GF-D8 (cell line): ENCODE results near the gene CHIA.

Source experiments
- DNase-seq: peaks from one replicate; lab custom pipeline; 2025; lab: John Stamatoyannopoulos, UW

CHIA gene

DNA sequence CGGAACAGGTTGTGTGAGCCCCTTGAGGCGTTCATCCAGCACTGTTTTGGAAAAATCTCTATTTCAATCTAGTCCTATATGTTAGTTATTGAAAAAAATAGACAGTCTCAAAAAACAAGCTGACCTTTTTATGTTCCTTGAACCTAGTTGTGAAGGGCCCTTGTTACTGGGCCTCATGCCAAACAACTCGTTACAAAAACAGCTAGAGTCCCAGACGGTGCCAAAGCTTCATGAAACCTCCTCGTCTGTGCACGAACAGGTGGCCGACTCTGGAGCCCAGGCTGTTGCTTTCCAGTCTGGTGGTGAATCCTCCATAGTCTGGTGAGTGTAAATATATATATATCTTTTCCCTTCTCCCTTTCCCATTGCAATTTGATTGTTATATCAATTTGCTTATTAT is at the start of gene CHIA:
TSS of gene CHIA (plus strand) at position 222 of the 400 bp plus-strand sequence. CDS start 19,617 bp downstream, outside the sequence.
- no peak for DNase-seq

GRCh38 chr1:111241797-111242196 is 48.9 kb upstream of the CHIA start:
- no peak for DNase-seq

DNA sequence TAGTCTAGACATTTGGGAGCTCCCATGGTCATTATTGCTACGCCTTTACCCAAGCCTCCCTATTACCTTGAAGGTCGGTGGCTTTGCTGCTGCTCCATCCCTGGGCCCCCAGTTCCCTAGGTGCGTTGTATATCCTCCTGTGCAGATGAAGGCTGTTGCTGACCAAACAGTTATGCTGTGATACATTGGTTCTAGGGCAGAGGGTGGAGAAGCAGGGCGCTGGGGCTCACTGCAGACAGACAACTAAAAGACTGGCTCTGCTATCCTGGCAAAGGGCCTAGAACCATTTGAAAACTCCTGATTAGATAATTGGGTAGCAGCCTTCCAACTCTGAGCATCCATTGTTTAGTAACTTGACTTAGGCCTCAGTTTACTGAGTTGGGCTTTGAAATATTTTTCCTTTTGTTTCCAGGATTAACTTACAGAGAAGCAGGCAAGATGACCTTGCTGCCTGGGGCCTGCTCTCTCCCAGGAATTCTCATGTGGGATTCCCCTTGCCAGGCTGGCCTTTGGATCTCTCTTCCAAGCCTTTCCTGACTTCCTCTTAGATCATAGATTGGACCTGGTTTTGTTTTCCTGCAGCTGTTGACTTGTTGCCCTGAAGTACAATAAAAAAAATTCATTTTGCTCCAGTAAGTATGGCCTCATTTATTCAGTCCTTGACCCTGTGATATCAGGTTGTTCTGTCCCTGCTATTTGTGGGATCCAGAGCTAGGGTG is 47.7 kb upstream of the CHIA start:
- no peak for DNase-seq

GRCh38 chr1:111247125-111247838 is 43.4 kb upstream of the CHIA start:
- no peak for DNase-seq

GRCh38 chr1:111249960-111250359 is 40.7 kb upstream of the CHIA start:
- DNase-seq: no peak

- no peak for DNase-seq
These were observed 39.1 kb upstream of the CHIA start for GRCh38 chr1:111251570-111251969.

- no peak for DNase-seq
These were observed 37.9 kb upstream of the CHIA start for GRCh38 chr1:111252786-111253185.

- no peak for DNase-seq
These were observed 36.8 kb upstream of the CHIA start for GRCh38 chr1:111253876-111254275.

DNA sequence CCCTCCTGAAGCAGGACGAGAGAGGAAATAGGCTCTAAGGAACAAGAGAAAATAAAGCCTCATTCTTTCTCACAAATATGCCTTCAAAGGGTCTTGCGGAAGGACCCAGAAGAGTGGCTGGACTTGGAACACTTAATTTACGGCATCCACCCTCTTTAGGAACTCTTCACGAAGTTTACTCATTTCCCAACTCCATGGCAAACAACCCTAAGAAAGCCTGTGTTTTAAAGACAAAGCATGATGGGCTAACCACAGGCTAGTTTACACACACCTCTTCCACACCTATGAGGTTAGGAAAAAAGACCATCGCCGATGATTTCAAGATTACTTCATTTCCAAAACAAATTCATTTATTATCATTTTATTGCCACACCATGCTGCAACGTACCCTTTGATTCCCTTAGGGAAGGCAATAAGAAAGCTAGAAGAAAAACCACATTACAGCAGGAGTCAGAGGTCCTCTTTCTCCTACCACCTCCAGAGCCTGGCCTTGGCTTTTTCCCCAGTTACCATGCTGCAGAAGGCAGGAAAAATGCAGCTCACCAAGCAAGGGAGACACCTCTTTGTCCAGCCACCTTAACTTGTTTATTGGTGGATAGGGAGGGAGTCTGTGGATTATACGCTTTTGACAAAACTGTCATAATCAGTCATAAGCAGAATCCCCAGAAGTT is 33.5 kb upstream of the CHIA start:
- no peak for DNase-seq

- DNase-seq: no peak
These were observed 22.7 kb upstream of the CHIA start for GRCh38 chr1:111267801-111268508.

DNA sequence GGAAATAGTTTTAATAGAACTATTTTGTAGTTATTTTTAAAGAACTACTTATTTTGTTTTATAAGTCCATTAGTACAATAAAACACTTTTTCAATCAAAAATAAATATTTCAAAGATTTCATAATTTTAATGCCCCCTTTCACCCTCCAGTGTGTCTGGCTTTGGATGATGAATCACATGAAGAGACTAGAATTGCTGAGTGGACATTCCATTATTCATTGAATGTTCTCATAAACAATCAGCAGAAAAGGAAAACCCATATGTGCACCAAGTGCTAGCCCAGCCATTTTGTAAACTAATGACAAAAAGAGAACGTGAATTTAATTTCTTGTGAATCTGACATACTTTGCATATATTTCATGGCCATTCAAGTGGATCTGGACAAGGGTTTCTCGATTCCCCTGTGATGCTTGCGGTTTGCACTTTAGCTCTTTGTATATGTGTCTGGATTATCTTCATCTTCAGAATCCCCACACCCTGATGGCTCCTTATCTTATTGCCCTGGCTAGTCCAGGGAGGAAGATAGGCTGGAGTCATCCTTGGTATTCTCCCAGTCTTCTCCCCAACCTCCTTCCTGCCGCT is 20.7 kb upstream of the CHIA start:
- no peak for DNase-seq

DNA sequence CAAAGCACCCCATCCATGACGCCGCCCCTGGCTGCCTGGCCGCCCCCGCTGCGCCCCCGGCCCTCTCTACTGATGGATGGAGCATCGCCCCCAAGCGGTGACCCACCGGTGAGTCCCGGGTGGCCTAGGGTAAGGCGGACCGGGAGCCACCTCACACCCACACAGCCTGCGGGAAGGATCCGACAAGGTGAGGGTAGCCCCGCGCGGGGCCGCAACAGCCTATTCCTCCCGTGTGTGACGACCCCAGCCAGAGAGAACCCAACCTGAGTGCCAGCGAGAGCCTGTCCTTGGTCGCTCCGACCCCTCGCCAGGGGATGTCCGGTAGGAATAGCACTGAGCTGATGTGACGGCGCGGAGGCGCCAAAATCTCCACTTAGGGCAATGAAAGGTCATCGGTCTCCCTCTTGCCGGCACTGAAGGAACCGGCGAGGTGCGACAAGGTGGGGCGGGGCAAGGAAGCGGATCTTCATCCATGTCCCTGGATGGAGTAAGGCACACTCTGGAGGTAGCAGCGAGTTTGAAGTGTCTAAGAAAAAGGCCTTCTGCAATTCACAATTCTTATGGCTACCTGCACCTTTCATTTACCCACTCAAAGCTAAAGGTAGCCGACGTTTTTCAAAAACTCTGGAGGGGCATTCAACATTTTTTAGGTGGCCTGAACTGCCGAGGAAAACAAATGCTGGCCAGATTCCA is 19.7 kb upstream of the CHIA start:
- DNase-seq: no peak

GRCh38 chr1:111271464-111271801 is 19.2 kb upstream of the CHIA start:
- DNase-seq: no peak

DNA sequence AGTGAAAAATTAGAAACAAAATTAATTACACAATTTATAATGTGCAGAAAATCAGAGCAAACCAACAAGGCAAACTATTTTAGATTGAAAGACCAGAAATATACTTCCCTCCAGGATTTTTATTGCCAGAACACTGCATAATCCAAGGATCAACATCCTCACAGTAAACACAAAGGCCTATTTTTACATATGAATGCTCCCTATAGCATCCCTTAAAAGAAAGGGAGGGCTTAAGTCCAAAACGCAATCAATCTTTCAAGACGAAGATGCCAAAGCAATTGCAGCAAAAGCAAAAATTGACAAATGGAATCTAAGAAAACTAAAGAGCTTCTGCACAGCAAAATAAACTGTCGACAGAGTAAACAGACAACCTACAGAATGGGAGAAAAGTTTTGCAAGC is 18.6 kb upstream of the CHIA start:
- DNase-seq: no peak

- DNase-seq: no peak
These were observed 16.0 kb upstream of the CHIA start for GRCh38 chr1:111274653-111275052.

GRCh38 chr1:111275079-111275478 is 15.6 kb upstream of the CHIA start:
- no peak for DNase-seq

DNA sequence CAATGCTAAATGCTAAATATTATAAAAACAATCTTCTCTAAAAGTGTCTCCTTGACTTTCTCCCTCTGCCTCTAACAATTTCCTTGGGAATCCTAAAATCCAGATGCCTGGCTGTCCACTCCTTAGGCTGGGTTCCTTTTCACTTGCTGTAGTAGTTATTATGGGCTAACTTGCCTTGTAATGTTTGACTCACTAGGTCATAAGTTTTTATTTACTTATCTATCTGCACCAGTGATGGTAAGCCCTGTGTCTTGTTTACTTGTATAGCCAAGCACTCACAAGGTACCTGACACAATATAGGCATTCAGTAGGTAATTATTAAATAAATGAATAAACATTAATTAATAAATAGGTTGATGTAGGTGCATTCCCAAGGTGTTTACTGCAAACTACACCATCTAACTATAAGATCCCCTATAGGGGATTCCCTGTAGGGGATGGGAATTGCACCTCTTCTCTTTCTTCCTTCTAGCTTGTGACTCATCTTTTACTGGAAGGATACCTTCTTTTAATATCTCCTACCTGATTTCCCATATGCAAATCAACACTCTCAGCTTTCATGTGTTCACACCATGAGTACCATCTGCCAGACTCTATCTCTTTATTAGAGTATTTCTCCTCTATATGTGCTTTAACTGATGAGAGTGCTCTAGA is 14.7 kb upstream of the CHIA start:
- DNase-seq: no peak

DNA sequence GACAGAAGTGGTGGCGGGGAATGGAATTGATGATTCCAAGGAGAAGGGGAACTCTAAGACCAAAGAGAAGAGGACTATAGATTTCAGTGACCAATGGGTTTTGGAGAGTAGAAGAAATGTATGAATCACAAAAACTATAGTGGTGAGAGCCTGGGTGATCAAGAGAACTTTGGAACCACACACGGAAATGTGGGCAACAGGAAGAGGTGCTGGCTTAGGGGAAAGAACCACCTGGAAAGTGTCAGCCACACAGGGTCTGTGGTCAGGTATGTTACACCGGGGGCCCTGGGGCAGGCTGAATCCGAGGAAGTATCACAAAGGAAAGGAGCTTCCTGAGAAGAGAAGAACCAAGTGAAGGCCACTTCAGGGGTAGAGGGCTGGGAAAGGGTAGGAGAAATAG is 11.5 kb upstream of the CHIA start:
- no peak for DNase-seq

DNA sequence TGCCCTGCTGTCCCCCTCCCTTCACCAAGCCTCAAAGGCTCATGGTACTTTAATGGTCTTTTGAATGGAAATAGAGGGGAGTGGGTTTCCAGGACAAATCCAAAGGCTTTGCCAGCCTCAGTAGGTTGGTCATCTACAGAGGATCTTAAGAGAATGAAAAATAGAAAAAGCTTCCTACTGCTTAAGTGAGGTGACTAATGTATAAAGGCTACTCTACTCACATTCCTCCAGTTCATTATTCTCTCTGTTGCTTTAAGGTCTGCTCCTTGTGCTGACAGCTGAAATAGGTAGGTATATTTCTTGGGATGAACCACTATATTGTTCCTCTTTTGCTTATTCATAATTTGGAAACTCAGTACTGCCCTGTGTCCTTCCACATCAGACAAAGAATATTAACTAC is 10.4 kb upstream of the CHIA start:
- no peak for DNase-seq

- DNase-seq: no peak
These were observed 9.2 kb upstream of the CHIA start for GRCh38 chr1:111281411-111281810.

DNA sequence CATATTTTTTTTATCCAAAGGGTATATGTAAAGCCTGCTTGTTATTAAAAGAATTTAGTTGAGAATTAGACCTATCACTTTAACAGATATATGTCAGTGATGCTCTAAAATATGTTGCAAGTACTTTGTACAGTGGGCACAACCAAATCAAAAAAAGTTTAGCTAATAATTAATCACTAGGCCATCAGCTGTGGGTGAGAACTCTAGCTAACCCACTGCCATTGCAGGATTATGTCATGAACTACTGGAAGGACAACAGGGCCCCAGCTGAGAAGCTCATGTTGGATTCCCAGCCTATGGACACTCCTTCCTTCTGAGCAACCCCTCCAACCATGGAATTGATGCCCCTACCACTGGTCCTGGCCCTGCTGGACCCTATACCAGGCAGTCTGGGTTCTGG is 6.8 kb upstream of the CHIA start:
- DNase-seq: no peak
